ENCODE data around the gene ASIC2. TPM values are rescaled to one million over a fixed set of nuclear protein-coding genes. Genes with fewer than 3 reads are reported as not detected.

The ASIC2 gene
- total RNA-seq, 1 experiment from 2014 or later = 4.1 TPM

GRCh38 chr17:33169580-33170285, 123.4 kb downstream of the ASIC2 start:
- ChIA-PET POLR2A (no interaction called here), CTCF (interaction anchor here (0.6 kb wide), 1 partner anchor 115 kb away, joined by 3 read pairs; no protein-coding TSS in a partner anchor)
- DNase-seq (ENCODE audit: low read depth, low spot score) (peak; percentile 42), ATAC-seq (peak; percentile 92)
- peaks cover 14% of the 10 kb centered on the region; the same call in 1 of the 2 replicates for H3K4me1 ChIP-seq (ENCODE audit: control insufficient read depth, insufficient read depth, low read length)
- intact Hi-C loops (cut with micrococcal nuclease; ENCODE audit: unreplicated experiment) = no loop called here
- BruUV-seq (replicated peaks) = no TSS peak
- H3K4me3 ChIP-seq (ENCODE audit: low read depth in 2 of 2, low read length in 2 of 2) = no peak overlapping the region
- in situ Hi-C loops (cut with HindIII; ENCODE audit: low pct_unique_long_range_greater_than_20kb, low sequenced_read_pairs) = no loop called here
- H3K9me3 ChIP-seq (ENCODE audit: control insufficient read depth, insufficient read depth, low read depth, low read length) = no peaks in the 10 kb centered on the region
- no peaks in the 10 kb centered on the region for H3K27me3 ChIP-seq (ENCODE audit: control insufficient read depth, insufficient read depth, low read length)
- H3K36me3 ChIP-seq (ENCODE audit: control insufficient read depth, insufficient read depth, low read length) = no peaks in the 10 kb centered on the region
- peak overlapping the region; percentile 71 for H3K27ac ChIP-seq (ENCODE audit: low read length)
- TF ChIP-seq CTCF (IDR thresholded peaks at IDR 0.05) = no peak
- TF ChIP-seq TCF7L2 (IDR thresholded peaks at IDR 0.05; ENCODE audit: low read depth, low read length) = 0 out of 2 replicates have a peak, but pooled peaks have one; percentile 27
- no peak; the same call in 1 of the 2 replicates for TF ChIP-seq POLR2AphosphoS5 (IDR thresholded peaks at IDR 0.05; ENCODE audit: low read depth, low read length)
- no peak for TF ChIP-seq SIN3A (IDR thresholded peaks at IDR 0.05; ENCODE audit: borderline replicate concordance, insufficient read depth, low read depth, low read length)

GRCh38 chr17:33167736-33168135, 125.4 kb downstream of the ASIC2 start:
- intact Hi-C loops (cut with micrococcal nuclease; ENCODE audit: unreplicated experiment) = no loop called here
- peak overlapping the region; percentile 71 for H3K27ac ChIP-seq (ENCODE audit: low read length)
- H3K4me3 ChIP-seq (ENCODE audit: low read depth in 2 of 2, low read length in 2 of 2) = no peak overlapping the region
- H3K9me3 ChIP-seq (ENCODE audit: control insufficient read depth, insufficient read depth, low read depth, low read length) = no peaks in the 10 kb centered on the region
- ChIA-PET CTCF (no interaction called here), POLR2A (no interaction called here)
- no peaks in the 10 kb centered on the region for H3K36me3 ChIP-seq (ENCODE audit: control insufficient read depth, insufficient read depth, low read length)
- no peaks in the 10 kb centered on the region for H3K27me3 ChIP-seq (ENCODE audit: control insufficient read depth, insufficient read depth, low read length)
- H3K4me1 ChIP-seq (ENCODE audit: control insufficient read depth, insufficient read depth, low read length) = peaks cover 14% of the 10 kb centered on the region; the same call in 1 of the 2 replicates
- in situ Hi-C loops (cut with HindIII; ENCODE audit: low pct_unique_long_range_greater_than_20kb, low sequenced_read_pairs) = no loop called here
- no peak for DNase-seq (ENCODE audit: low read depth, low spot score)
- BruUV-seq (replicated peaks) = no TSS peak
- TF ChIP-seq SIN3A (IDR thresholded peaks at IDR 0.05; ENCODE audit: borderline replicate concordance, insufficient read depth, low read depth, low read length) (no peak), TCF7L2 (IDR thresholded peaks at IDR 0.05; ENCODE audit: low read depth, low read length) (no peak), REST (IDR thresholded peaks at IDR 0.05; ENCODE audit: insufficient read depth in 1 of 2, low read depth in 2 of 2, low read length in 1 of 2) (no peak), POLR2AphosphoS5 (IDR thresholded peaks at IDR 0.05; ENCODE audit: low read depth, low read length) (no peak), CTCF (IDR thresholded peaks at IDR 0.05) (no peak)
- no peak for ATAC-seq

Data from Panc1 (cell line).